Psoas muscle (tissue), 8 donors: ENCODE measurements around the gene PHF24. TPM values are rescaled to one million over a fixed set of nuclear protein-coding genes. Genes with fewer than 3 reads are reported as not detected.

Source experiments
- ATAC-seq, 4 donors: fragments of 200-7000 bp; cut with Tn5 transposase; one replicate each; pipeline ENCODE4 v1.9.1; 2020; ENCODE audit warnings: moderate library complexity in 3 of 4, mild to moderate bottlenecking in 2 of 4
- DNase-seq, 2 donors: peaks; one replicate each; pipeline ENCODE4 v3.0.0-alpha.2; 2020
- H3K27ac ChIP-seq: fragments of 200-600 bp; one replicate; pipeline ENCODE4 v1.8.0; 2022
- H3K27me3 ChIP-seq, 3 donors: fragments of 200-600 bp in 1 of 3; one replicate each; pipeline versions ENCODE4 v1.6.1 to v1.8.0; 2013 to 2022; ENCODE audit warnings: low read length in 2 of 3, mild to moderate bottlenecking in 2 of 3, moderate library complexity in 1 of 3; ENCODE audit not compliant: insufficient read depth in 3 of 3
- H3K36me3 ChIP-seq, 2 donors: fragments of 200-600 bp in 1 of 2; one replicate each; pipeline versions ENCODE4 v1.6.1 to v1.8.0; 2013 to 2022; ENCODE audit warnings: low read depth in 1 of 2, mild to moderate bottlenecking in 1 of 2, moderate library complexity in 1 of 2; ENCODE audit not compliant: insufficient read depth in 1 of 2
- H3K4me1 ChIP-seq: fragments of 200-600 bp; one replicate; pipeline ENCODE4 v1.8.0; 2022
- H3K4me3 ChIP-seq: fragments of 200-600 bp; one replicate; pipeline ENCODE4 v1.8.0; 2022; ENCODE audit warnings: mild to moderate bottlenecking
- H3K9me3 ChIP-seq: fragments of 200-600 bp; one replicate; pipeline ENCODE4 v1.8.0; 2022
- WGBS, 3 donors: extraction: QIAGEN DNeasy Blood & Tissue Kit; methylation state at CpG; one replicate each; pipeline versions ENCODE4 v1.1.6 to v1.1.7; 2013; 5-methylcytosine and 5-hydroxymethylcytosine counted together
- intact Hi-C, 2 donors: fragments of 100-400 bp; cut with DNase I; formaldehyde crosslinking; loops; one replicate each; pipeline versions ENCODE4 v1.11.0 to v1.14.2; 2022
- polyA plus RNA-seq, 3 donors: library from polyadenylated mRNA; stranded (reverse); fragments of 200-250 nt; gene quantifications; one replicate each; pipeline ENCODE4 v1.2.3, GENCODE V29; 2013
- total RNA-seq, 4 donors: library from RNA; stranded (reverse); fragmentation: NEBNext Ultra II Directional in 2 of 4; extraction: Animal tissue kit (Norgen Biotek cat#: 25700) in 2 of 4; gene quantifications; one replicate each; pipeline versions ENCODE4 v1.2.1 to v1.2.4, GENCODE V29; 2021 to 2023
- TF ChIP-seq, protein P1 (sequence below): fragments of 200-600 bp; IDR thresholded peaks from one replicate; pipeline ENCODE4 v1.8.0; 2022; ENCODE audit warnings: antibody characterized with exemption
- donor health status: healthy with polysubstance abuse.
- donor health status: DM: no; HTN: no; CAD: no; lungs with moderate emphysema.
- donor health status: Bipolar disorder and iron deficiency.
- donor health status: healthy.
- donor health status: DM: yes; HTN: yes; CAD: no.
- donor health status: DM: no; HTN: no; CAD: no.
- donor health status: DM: no; HTN: no; CAD: no.
- donor health status: DM: yes; HTN: yes; CAD: no.

Gene PHF24
- total and polyA plus RNA-seq, 7 donors, result 0.03 to 0.11 (median 0.04) TPM; not detected in 3

DNA sequence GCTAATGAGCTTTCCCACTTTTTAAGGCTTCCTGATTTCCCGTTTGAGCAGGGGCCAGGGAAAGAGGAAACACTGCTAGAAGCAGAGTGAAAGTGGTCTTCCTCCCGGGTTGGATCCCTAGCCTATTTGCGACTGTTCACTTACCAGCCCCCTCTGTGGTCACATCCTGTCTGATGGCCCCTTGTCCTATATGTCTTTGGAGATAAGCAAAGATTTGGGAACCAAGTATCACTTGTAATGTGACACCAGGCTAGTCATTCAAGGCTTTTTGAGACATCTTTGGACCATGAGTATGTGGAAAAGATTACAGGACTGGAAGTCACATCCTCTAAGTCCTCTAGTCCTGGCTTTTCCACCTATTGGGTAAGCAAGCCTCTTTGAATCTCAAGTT lies 37.6 kb downstream of the PHF24 start:
- TF ChIP-seq, protein P1, sequence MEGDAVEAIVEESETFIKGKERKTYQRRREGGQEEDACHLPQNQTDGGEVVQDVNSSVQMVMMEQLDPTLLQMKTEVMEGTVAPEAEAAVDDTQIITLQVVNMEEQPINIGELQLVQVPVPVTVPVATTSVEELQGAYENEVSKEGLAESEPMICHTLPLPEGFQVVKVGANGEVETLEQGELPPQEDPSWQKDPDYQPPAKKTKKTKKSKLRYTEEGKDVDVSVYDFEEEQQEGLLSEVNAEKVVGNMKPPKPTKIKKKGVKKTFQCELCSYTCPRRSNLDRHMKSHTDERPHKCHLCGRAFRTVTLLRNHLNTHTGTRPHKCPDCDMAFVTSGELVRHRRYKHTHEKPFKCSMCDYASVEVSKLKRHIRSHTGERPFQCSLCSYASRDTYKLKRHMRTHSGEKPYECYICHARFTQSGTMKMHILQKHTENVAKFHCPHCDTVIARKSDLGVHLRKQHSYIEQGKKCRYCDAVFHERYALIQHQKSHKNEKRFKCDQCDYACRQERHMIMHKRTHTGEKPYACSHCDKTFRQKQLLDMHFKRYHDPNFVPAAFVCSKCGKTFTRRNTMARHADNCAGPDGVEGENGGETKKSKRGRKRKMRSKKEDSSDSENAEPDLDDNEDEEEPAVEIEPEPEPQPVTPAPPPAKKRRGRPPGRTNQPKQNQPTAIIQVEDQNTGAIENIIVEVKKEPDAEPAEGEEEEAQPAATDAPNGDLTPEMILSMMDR, result no peak
- Histone ChIP-seq H3K9me3 (no peaks in the 10 kb centered on the region), H3K36me3 (peaks cover 0 to 25% of the 10 kb centered on the region in 2 donors), H3K27me3 (no peaks in the 10 kb centered on the region), H3K4me1 (peaks cover 49% of the 10 kb centered on the region), H3K4me3 (peak overlapping the region; percentile 80), H3K27ac (no peak overlapping the region)
- ATAC-seq, result no peak
- intact Hi-C loops, result no loop called here
- DNase-seq, result no peak
- 18 to 32% (median 18%) methylated on average over 3 of the region's 3 CpGs for WGBS, 3 donors

DNA sequence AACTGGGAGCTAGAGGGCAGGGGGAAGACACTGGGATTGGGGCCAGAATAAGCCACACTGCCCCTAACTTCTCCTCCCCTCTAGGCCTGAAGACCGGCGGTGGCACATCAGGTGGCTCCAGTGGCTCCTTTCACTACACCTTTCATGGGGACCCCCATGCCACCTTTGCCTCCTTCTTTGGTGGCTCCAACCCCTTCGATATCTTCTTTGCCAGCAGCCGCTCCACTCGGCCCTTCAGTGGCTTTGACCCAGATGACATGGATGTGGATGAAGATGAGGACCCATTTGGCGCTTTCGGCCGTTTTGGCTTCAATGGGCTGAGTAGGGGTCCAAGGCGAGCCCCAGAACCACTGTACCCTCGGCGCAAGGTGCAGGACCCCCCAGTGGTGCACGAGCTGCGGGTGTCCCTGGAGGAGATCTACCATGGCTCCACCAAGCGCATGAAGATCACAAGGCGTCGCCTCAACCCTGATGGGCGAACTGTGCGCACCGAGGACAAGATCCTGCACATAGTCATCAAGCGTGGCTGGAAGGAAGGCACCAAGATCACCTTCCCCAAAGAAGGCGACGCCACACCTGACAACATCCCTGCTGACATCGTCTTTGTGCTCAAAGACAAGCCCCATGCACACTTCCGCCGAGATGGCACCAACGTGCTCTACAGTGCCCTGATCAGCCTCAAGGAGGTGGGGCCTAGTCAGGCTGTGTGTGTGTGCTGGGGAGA lies 38.3 kb downstream of the PHF24 start:
- peak overlapping the region; percentile 80 for H3K4me3 ChIP-seq
- no peak overlapping the region for H3K27ac ChIP-seq
- DNase-seq (no peak), ATAC-seq (no peak)
- H3K27me3 ChIP-seq, result no peaks in the 10 kb centered on the region
- 79 to 89% (median 80%) methylated on average over 26 of the region's 26 CpGs for WGBS, 3 donors
- peaks cover 54% of the 10 kb centered on the region for H3K4me1 ChIP-seq
- H3K9me3 ChIP-seq, result no peaks in the 10 kb centered on the region
- TF ChIP-seq, protein P1, result no peak
- H3K36me3 ChIP-seq, result peaks cover 0 to 25% of the 10 kb centered on the region in 2 donors
- intact Hi-C loops, result no loop called here

DNA sequence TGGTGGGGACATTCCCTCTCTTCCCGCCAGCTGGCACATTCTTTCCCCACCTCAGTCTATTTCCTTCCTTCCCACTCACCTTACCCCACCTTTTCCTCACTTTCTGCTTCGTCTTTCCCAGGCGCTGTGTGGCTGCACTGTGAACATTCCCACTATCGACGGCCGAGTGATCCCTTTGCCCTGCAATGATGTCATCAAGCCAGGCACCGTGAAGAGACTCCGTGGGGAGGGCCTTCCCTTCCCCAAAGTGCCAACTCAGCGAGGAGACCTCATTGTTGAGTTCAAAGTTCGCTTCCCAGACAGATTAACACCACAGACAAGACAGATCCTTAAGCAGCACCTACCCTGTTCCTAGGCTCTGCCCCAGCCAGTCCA lies 38.8 kb downstream of the PHF24 start:
- H3K9me3 ChIP-seq, result no peaks in the 10 kb centered on the region
- H3K27me3 ChIP-seq, result no peaks in the 10 kb centered on the region
- intact Hi-C loops, result no loop called here
- ATAC-seq, result no peak
- no peak overlapping the region for H3K27ac ChIP-seq
- H3K4me1 ChIP-seq, result peaks cover 58% of the 10 kb centered on the region
- H3K4me3 ChIP-seq, result peak overlapping the region; percentile 80
- 53 to 69% (median 54%) methylated on average over 10 of the region's 10 CpGs for WGBS, 3 donors
- no peak for DNase-seq
- peaks cover 0 to 25% of the 10 kb centered on the region in 2 donors for H3K36me3 ChIP-seq
- TF ChIP-seq, protein P1, result no peak

- ATAC-seq, result no peak
- H3K36me3 ChIP-seq, result peaks cover 0 to 25% of the 10 kb centered on the region in 2 donors
- TF ChIP-seq, protein P1, result no peak
Observed at GRCh38 chr9:34997379-34997781, 39.3 kb downstream of the PHF24 start.

GRCh38 chr9:34998266-34998665 lies 40.2 kb downstream of the PHF24 start:
- H3K27ac ChIP-seq, result no peak overlapping the region
- no peaks in the 10 kb centered on the region for H3K27me3 ChIP-seq
- TF ChIP-seq, protein P1, result no peak
- H3K9me3 ChIP-seq, result no peaks in the 10 kb centered on the region
- H3K4me3 ChIP-seq, result no peak overlapping the region
- ATAC-seq, result no peak
- DNase-seq, result no peak
- H3K4me1 ChIP-seq, result peaks cover 52% of the 10 kb centered on the region
- H3K36me3 ChIP-seq, result peaks cover 0 to 25% of the 10 kb centered on the region in 2 donors
- WGBS, 3 donors, result 34 to 72% (median 49%) methylated on average over 3 of the region's 3 CpGs
- intact Hi-C loops, result no loop called here

More at GRCh38 chr9:34997379-34997781, 39.3 kb downstream of the PHF24 start:
- intact Hi-C loops, result no loop called here
- Histone ChIP-seq H3K9me3 (no peaks in the 10 kb centered on the region), H3K4me3 (peak overlapping the region; percentile 80), H3K4me1 (peaks cover 60% of the 10 kb centered on the region), H3K27ac (no peak overlapping the region), H3K27me3 (no peaks in the 10 kb centered on the region)
- DNase-seq, result no peak
